AG09309 (cell line): ENCODE measurements around the gene DENND4B.
A peak's percentile ranks its signal among the peaks of the same experiment; 100 is the strongest.

Source experiments
- DNase-seq: peaks from one replicate; pipeline ENCODE4 v3.0.0-alpha.2; 2010; ENCODE audit warnings: low read depth
- H3K4me3 ChIP-seq: 2 replicates; pipeline ENCODE4 v1.5.1; 2011; ENCODE audit warnings: mild to moderate bottlenecking, low read depth, low read length, moderate library complexity; ENCODE audit not compliant: control insufficient read depth
- CTCF ChIP-seq: IDR thresholded peaks from 2 replicates; pipeline ENCODE4 v1.5.1; 2011; ENCODE audit warnings: mild to moderate bottlenecking, low read depth, low read length, inconsistent platforms; ENCODE audit not compliant: insufficient read depth, control insufficient read depth; ENCODE audit errors: missing control alignments

DENND4B gene

GRCh38 chr1:153945131-153945794 lies 1.3 kb downstream of the DENND4B start:
- peak overlapping the region; percentile 81 for H3K4me3 ChIP-seq
- no peak for DNase-seq
- TF ChIP-seq CTCF, result no peak

- TF ChIP-seq CTCF, result no peak
- H3K4me3 ChIP-seq, result no peak overlapping the region
- DNase-seq, result no peak
Measured at GRCh38 chr1:153944827-153945117, 1.7 kb downstream of the DENND4B start.

GRCh38 chr1:153944005-153944826 lies 2.3 kb downstream of the DENND4B start:
- no peak for DNase-seq
- no peak overlapping the region for H3K4me3 ChIP-seq
- no peak for TF ChIP-seq CTCF

GRCh38 chr1:153942766-153943549 lies 3.6 kb downstream of the DENND4B start:
- H3K4me3 ChIP-seq, result no peak overlapping the region
- DNase-seq, result no peak
- no peak for TF ChIP-seq CTCF

- no peak overlapping the region for H3K4me3 ChIP-seq
- TF ChIP-seq CTCF, result no peak
- no peak for DNase-seq
Measured at GRCh38 chr1:153941826-153942725, 4.4 kb downstream of the DENND4B start.

- no peak overlapping the region for H3K4me3 ChIP-seq
- TF ChIP-seq CTCF, result no peak
- DNase-seq, result no peak
Measured at GRCh38 chr1:153940756-153941155, 5.8 kb downstream of the DENND4B start.
